DMS53 treated with DMSO at 0.1 percent for 48 hours (cell line): ENCODE data around the gene ISLR.
A peak's percentile ranks its signal among the peaks of the same experiment; 100 is the strongest.

Experiments
- DNase-seq: peaks from one replicate; lab custom pipeline; 2025; ENCODE audit not compliant: unreplicated experiment; lab: John Stamatoyannopoulos, UW

ISLR gene

GRCh38 chr15:74173380-74174218 lies at the start of gene ISLR:
ISLR (plus strand) TSS chr15:74173710; CDS start chr15:74174859, 1,149 bp downstream.
- DNase-seq: no peak

GRCh38 chr15:74124196-74124595 lies 49.3 kb upstream of the ISLR start:
- DNase-seq: no peak

- no peak for DNase-seq
Measured at GRCh38 chr15:74124759-74125158, 48.8 kb upstream of the ISLR start.

GRCh38 chr15:74127255-74127953 lies 46.1 kb upstream of the ISLR start:
- peak; percentile 52 for DNase-seq

- DNase-seq: peak; percentile 29
Measured at GRCh38 chr15:74127954-74128784, 45.3 kb upstream of the ISLR start.

- no peak for DNase-seq
Measured at GRCh38 chr15:74128785-74129585, 44.5 kb upstream of the ISLR start.

- peak; percentile 6 for DNase-seq
Measured at GRCh38 chr15:74129586-74130154, 43.8 kb upstream of the ISLR start.

- no peak for DNase-seq
Measured at GRCh38 chr15:74130155-74130848, 43.2 kb upstream of the ISLR start, which contains the start of gene ISLR2. ISLR2 (plus strand) TSS chr15:74130586; CDS start chr15:74132755, 2,169 bp downstream.

- DNase-seq: no peak
Measured at GRCh38 chr15:74130849-74131627, 42.5 kb upstream of the ISLR start.

GRCh38 chr15:74131628-74132413 lies 41.7 kb upstream of the ISLR start:
- DNase-seq: no peak

GRCh38 chr15:74132681-74133651 lies 40.5 kb upstream of the ISLR start:
- no peak for DNase-seq

- no peak for DNase-seq
Measured at GRCh38 chr15:74133694-74134386, 39.7 kb upstream of the ISLR start.

GRCh38 chr15:74134387-74135027 lies 39.0 kb upstream of the ISLR start:
- peak; percentile 73 for DNase-seq

GRCh38 chr15:74135041-74135565 lies 38.4 kb upstream of the ISLR start:
- no peak for DNase-seq

GRCh38 chr15:74136540-74136813 lies 37.0 kb upstream of the ISLR start:
- no peak for DNase-seq
